ENCODE measurements around the gene TCF4. TPM values are rescaled to one million over a fixed set of nuclear protein-coding genes. Genes with fewer than 3 reads are reported as not detected.

Gene TCF4
- total RNA-seq, 1 donor from 2014 or later = 159 TPM

- no peak for DNase-seq (ENCODE audit: low spot score)
Measured at GRCh38 chr18:55546851-55547704, 40.9 kb downstream of the TCF4 start.

- no peak for DNase-seq (ENCODE audit: low spot score)
Measured at GRCh38 chr18:55544014-55544413, 44.0 kb downstream of the TCF4 start.

GRCh38 chr18:55543130-55543704 is 44.8 kb downstream of the TCF4 start:
- DNase-seq (ENCODE audit: low spot score) = no peak

- DNase-seq (ENCODE audit: low spot score) = no peak
Measured at GRCh38 chr18:55541571-55541970, 46.4 kb downstream of the TCF4 start.

- DNase-seq (ENCODE audit: low spot score) = no peak
Measured at GRCh38 chr18:55539240-55539639, 48.8 kb downstream of the TCF4 start.

GRCh38 chr18:55534996-55535395 is 53.0 kb downstream of the TCF4 start:
- no peak for DNase-seq (ENCODE audit: low spot score)

- no peak for DNase-seq (ENCODE audit: low spot score)
Measured at GRCh38 chr18:55534547-55534946, 53.4 kb downstream of the TCF4 start.

GRCh38 chr18:55530166-55530565 is 57.8 kb downstream of the TCF4 start:
- no peak for DNase-seq (ENCODE audit: low spot score)

GRCh38 chr18:55529581-55529980 is 58.4 kb downstream of the TCF4 start:
- DNase-seq (ENCODE audit: low spot score) = no peak

- no peak for DNase-seq (ENCODE audit: low spot score)
Measured at GRCh38 chr18:55525845-55526244, 62.1 kb downstream of the TCF4 start.

- DNase-seq (ENCODE audit: low spot score) = no peak
Measured at GRCh38 chr18:55524353-55525073, 63.5 kb downstream of the TCF4 start.

- no peak for DNase-seq (ENCODE audit: low spot score)
Measured at GRCh38 chr18:55523001-55523400, 65.0 kb downstream of the TCF4 start.

- no peak for DNase-seq (ENCODE audit: low spot score)
Measured at GRCh38 chr18:55522011-55522410, 66.0 kb downstream of the TCF4 start.

- DNase-seq (ENCODE audit: low spot score) = no peak
Measured at GRCh38 chr18:55517055-55517454, 70.9 kb downstream of the TCF4 start.

- no peak for DNase-seq (ENCODE audit: low spot score)
Measured at GRCh38 chr18:55515941-55516710, 71.9 kb downstream of the TCF4 start.

- no peak for DNase-seq (ENCODE audit: low spot score)
Measured at GRCh38 chr18:55515214-55515613, 72.8 kb downstream of the TCF4 start.

- no peak for DNase-seq (ENCODE audit: low spot score)
Measured at GRCh38 chr18:55513161-55513560, 74.8 kb downstream of the TCF4 start.

- DNase-seq (ENCODE audit: low spot score) = no peak
Measured at GRCh38 chr18:55511277-55511676, 76.7 kb downstream of the TCF4 start.

- DNase-seq (ENCODE audit: low spot score) = no peak
Measured at GRCh38 chr18:55510809-55511208, 77.2 kb downstream of the TCF4 start.

GRCh38 chr18:55509631-55510324 is 78.2 kb downstream of the TCF4 start:
- DNase-seq (ENCODE audit: low spot score) = no peak

- DNase-seq (ENCODE audit: low spot score) = no peak
Measured at GRCh38 chr18:55508651-55509050, 79.3 kb downstream of the TCF4 start.
